SK-N-SH (cell line): ENCODE results near the gene ACP3.

Experiments
- EZH2phosphoT487 ChIP-seq: fragments of 200-600 bp; sonication (generic); IDR thresholded peaks from 2 replicates; pipeline ENCODE4 v1.6.1; 2017; ENCODE audit warnings: low read depth, mixed run types, mild to moderate bottlenecking, antibody characterized with exemption, moderate library complexity, borderline replicate concordance
- MXI1 ChIP-seq: IDR thresholded peaks from 2 replicates; pipeline ENCODE4 v1.6.1; 2012; ENCODE audit warnings: mild to moderate bottlenecking, low read depth, low read length, improper control_type of control experiment
- NFIC ChIP-seq: IDR thresholded peaks from 2 replicates; pipeline ENCODE4 v1.4.0; 2012; ENCODE audit warnings: borderline replicate concordance
- POLR2AphosphoS5 ChIP-seq: IDR thresholded peaks from 2 replicates; pipeline ENCODE4 v1.6.1; 2012; ENCODE audit warnings: low read depth, low read length
- SMC3 ChIP-seq: IDR thresholded peaks from 2 replicates; pipeline ENCODE4 v1.6.1; 2012; ENCODE audit warnings: low read depth, low read length, improper control_type of control experiment
- TF ChIP-seq, protein P1 (sequence below): fragments of 200-600 bp; sonication (generic); IDR thresholded peaks from 2 replicates; pipeline ENCODE4 v1.6.1; 2017; ENCODE audit warnings: antibody characterized with exemption, mild to moderate bottlenecking, moderate library complexity
- TF ChIP-seq, protein P2 (sequence below): IDR thresholded peaks from 2 replicates; pipeline ENCODE4 v1.4.0; 2012; ENCODE audit warnings: low read depth, borderline replicate concordance

DNA sequence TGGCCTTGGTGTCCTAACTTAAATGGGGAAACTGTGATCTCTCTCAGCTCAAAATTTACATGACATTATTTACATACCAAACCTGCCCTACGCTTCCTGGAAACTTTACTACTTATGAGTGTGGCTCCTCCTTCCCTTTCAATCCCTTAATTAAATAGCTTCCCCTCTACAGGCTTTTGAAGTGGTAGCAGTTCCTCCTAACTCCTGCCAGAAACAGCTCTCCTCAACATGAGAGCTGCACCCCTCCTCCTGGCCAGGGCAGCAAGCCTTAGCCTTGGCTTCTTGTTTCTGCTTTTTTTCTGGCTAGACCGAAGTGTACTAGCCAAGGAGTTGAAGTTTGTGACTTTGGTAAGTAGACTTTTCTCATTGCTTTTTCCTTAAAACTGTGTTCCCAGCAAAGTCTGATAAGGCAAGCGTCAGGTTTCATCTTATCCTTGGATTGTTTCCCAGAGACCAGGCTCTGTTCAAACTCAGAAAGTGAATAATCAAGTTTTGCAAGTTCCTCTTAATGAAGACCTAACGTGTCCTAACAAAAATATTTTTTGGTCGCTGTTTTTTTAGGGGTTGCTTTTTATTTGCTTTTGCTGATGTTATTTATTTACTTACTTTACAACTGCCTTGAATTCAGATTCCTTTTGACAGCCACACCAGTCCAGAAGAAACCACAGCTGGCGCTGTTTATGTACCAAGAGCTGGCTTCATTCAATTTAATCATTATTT lies at the start of gene ACP3:
- TF ChIP-seq MXI1 (no peak), SMC3 (no peak), NFIC (peak; percentile 15; the same call in 1 of the 2 replicates), EZH2phosphoT487 (no peak), POLR2AphosphoS5 (no peak)
- TF ChIP-seq, protein P1, sequence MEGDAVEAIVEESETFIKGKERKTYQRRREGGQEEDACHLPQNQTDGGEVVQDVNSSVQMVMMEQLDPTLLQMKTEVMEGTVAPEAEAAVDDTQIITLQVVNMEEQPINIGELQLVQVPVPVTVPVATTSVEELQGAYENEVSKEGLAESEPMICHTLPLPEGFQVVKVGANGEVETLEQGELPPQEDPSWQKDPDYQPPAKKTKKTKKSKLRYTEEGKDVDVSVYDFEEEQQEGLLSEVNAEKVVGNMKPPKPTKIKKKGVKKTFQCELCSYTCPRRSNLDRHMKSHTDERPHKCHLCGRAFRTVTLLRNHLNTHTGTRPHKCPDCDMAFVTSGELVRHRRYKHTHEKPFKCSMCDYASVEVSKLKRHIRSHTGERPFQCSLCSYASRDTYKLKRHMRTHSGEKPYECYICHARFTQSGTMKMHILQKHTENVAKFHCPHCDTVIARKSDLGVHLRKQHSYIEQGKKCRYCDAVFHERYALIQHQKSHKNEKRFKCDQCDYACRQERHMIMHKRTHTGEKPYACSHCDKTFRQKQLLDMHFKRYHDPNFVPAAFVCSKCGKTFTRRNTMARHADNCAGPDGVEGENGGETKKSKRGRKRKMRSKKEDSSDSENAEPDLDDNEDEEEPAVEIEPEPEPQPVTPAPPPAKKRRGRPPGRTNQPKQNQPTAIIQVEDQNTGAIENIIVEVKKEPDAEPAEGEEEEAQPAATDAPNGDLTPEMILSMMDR = no peak
- TF ChIP-seq, protein P2, sequence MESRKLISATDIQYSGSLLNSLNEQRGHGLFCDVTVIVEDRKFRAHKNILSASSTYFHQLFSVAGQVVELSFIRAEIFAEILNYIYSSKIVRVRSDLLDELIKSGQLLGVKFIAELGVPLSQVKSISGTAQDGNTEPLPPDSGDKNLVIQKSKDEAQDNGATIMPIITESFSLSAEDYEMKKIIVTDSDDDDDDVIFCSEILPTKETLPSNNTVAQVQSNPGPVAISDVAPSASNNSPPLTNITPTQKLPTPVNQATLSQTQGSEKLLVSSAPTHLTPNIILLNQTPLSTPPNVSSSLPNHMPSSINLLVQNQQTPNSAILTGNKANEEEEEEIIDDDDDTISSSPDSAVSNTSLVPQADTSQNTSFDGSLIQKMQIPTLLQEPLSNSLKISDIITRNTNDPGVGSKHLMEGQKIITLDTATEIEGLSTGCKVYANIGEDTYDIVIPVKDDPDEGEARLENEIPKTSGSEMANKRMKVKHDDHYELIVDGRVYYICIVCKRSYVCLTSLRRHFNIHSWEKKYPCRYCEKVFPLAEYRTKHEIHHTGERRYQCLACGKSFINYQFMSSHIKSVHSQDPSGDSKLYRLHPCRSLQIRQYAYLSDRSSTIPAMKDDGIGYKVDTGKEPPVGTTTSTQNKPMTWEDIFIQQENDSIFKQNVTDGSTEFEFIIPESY = no peak
